Activated CD4-positive, alpha-beta T cell treated with anti-CD3 and anti-CD28 coated beads, Interleukin-2, Interleukin-6, amounts not matched to agents 100 ng/mL and 50 ng/mL, durations not matched to agents 16 hours and 8 hours (primary cell): ENCODE data around the gene TBC1D1.

Source experiments
- DNase-seq: peaks from one replicate; pipeline ENCODE4 v3.0.0-alpha.2; 2020

TBC1D1 gene

GRCh38 chr4:38133711-38134480 is 243.0 kb downstream of the TBC1D1 start:
- no peak for DNase-seq

GRCh38 chr4:38135201-38135600 is 244.3 kb downstream of the TBC1D1 start:
- DNase-seq, result no peak

GRCh38 chr4:38136604-38137003 is 245.7 kb downstream of the TBC1D1 start:
- no peak for DNase-seq

- no peak for DNase-seq
These were observed 246.2 kb downstream of the TBC1D1 start for GRCh38 chr4:38137080-38137479.

- peak; percentile 33 for DNase-seq
These were observed 247.5 kb downstream of the TBC1D1 start for GRCh38 chr4:38138363-38138762.

GRCh38 chr4:38139187-38139586 is 248.3 kb downstream of the TBC1D1 start:
- no peak for DNase-seq

- DNase-seq, result no peak
These were observed 249.8 kb downstream of the TBC1D1 start for GRCh38 chr4:38140643-38141203.

GRCh38 chr4:38141808-38142500 is 251.1 kb downstream of the TBC1D1 start:
- DNase-seq, result no peak

- DNase-seq, result no peak
These were observed 253.1 kb downstream of the TBC1D1 start for GRCh38 chr4:38144031-38144430.

GRCh38 chr4:38145033-38145678 is 254.3 kb downstream of the TBC1D1 start:
- DNase-seq, result no peak

- DNase-seq, result no peak
These were observed 254.9 kb downstream of the TBC1D1 start for GRCh38 chr4:38145741-38146140.

GRCh38 chr4:38146383-38146782 is 255.5 kb downstream of the TBC1D1 start:
- DNase-seq, result no peak

GRCh38 chr4:38149472-38149996 is 258.6 kb downstream of the TBC1D1 start:
- no peak for DNase-seq

- DNase-seq, result no peak
These were observed 259.2 kb downstream of the TBC1D1 start for GRCh38 chr4:38149997-38150671.

- DNase-seq, result no peak
These were observed 259.9 kb downstream of the TBC1D1 start for GRCh38 chr4:38150766-38151165.

- DNase-seq, result no peak
These were observed 261.0 kb downstream of the TBC1D1 start for GRCh38 chr4:38151873-38152272.

- DNase-seq, result no peak
These were observed 261.4 kb downstream of the TBC1D1 start for GRCh38 chr4:38152305-38152704.

- no peak for DNase-seq
These were observed 262.0 kb downstream of the TBC1D1 start for GRCh38 chr4:38152721-38153386.

GRCh38 chr4:38153387-38153760 is 262.5 kb downstream of the TBC1D1 start:
- no peak for DNase-seq

GRCh38 chr4:38154252-38154651 is 263.4 kb downstream of the TBC1D1 start:
- no peak for DNase-seq

- no peak for DNase-seq
These were observed 264.1 kb downstream of the TBC1D1 start for GRCh38 chr4:38154681-38155588.
